H9 (cell line): Measurements from ENCODE around the gene CEP85L. TPM values are rescaled to one million over a fixed set of nuclear protein-coding genes. Genes with fewer than 3 reads are reported as not detected.
A peak's percentile ranks its signal among the peaks of the same experiment; 100 is the strongest.

Experiments
- DNase-seq: peaks from one replicate; pipeline ENCODE4 v3.0.0-alpha.2; 2017
- H2AFZ ChIP-seq: one replicate; pipeline ENCODE4 v1.6.1; 2013; ENCODE audit warnings: mild to moderate bottlenecking, low read length, control low read depth, moderate library complexity
- H2AK5ac ChIP-seq: 2 replicates; pipeline ENCODE4 v1.6.1; 2013; ENCODE audit warnings: low read length, control low read depth, mixed read lengths; ENCODE audit not compliant: insufficient read length
- H2BK120ac ChIP-seq: one replicate; pipeline ENCODE4 v1.6.1; 2013; ENCODE audit warnings: low read depth, mild to moderate bottlenecking, low read length, control low read depth, inconsistent platforms; ENCODE audit not compliant: poor library complexity, severe bottlenecking
- H2BK12ac ChIP-seq: 2 replicates; pipeline ENCODE4 v1.6.1; 2013; ENCODE audit warnings: low read length, control low read depth, mixed read lengths, low read depth; ENCODE audit not compliant: insufficient read length
- H2BK15ac ChIP-seq: 2 replicates; pipeline ENCODE4 v1.6.1; 2013; ENCODE audit warnings: low read depth, low read length, control low read depth
- H2BK20ac ChIP-seq: one replicate; pipeline ENCODE4 v1.6.1; 2013; ENCODE audit warnings: low read depth, mild to moderate bottlenecking, low read length, control low read depth, inconsistent platforms; ENCODE audit not compliant: poor library complexity, severe bottlenecking
- H2BK5ac ChIP-seq: 2 replicates; pipeline ENCODE4 v1.6.1; 2013; ENCODE audit warnings: low read length, control low read depth, mixed read lengths; ENCODE audit not compliant: insufficient read length
- H3K14ac ChIP-seq: 2 replicates; pipeline ENCODE4 v1.6.1; 2013; ENCODE audit warnings: low read length, control low read depth; ENCODE audit not compliant: insufficient read depth
- H3K18ac ChIP-seq: 2 replicates; pipeline ENCODE4 v1.6.1; 2013; ENCODE audit warnings: low read depth, mild to moderate bottlenecking, mixed read lengths, low read length, control low read depth; ENCODE audit not compliant: insufficient read length
- H3K23ac ChIP-seq: 2 replicates; pipeline ENCODE4 v1.6.1; 2013; ENCODE audit warnings: low read length, control low read depth, mixed read lengths, low read depth; ENCODE audit not compliant: insufficient read length
- H3K23me2 ChIP-seq: 2 replicates; pipeline ENCODE4 v1.6.1; 2013; ENCODE audit warnings: low read depth, mild to moderate bottlenecking, mixed read lengths, low read length, control low read depth; ENCODE audit not compliant: insufficient read length, poor library complexity, severe bottlenecking
- H3K27ac ChIP-seq: 2 replicates; pipeline ENCODE4 v1.5.1; 2013; ENCODE audit warnings: low read length, control low read depth, mixed read lengths, low read depth; ENCODE audit not compliant: insufficient read length
- H3K27me3 ChIP-seq: 2 replicates; pipeline ENCODE4 v1.6.1; 2013; ENCODE audit warnings: low read length, control low read depth, inconsistent platforms; ENCODE audit not compliant: insufficient read depth
- H3K4ac ChIP-seq: 2 replicates; pipeline ENCODE4 v1.6.1; 2013; ENCODE audit warnings: low read depth, mild to moderate bottlenecking, control low read depth, inconsistent platforms, low read length, moderate library complexity
- H3K4me1 ChIP-seq: 2 replicates; pipeline ENCODE4 v1.6.1; 2013; ENCODE audit warnings: low read length, control low read depth, inconsistent platforms; ENCODE audit not compliant: insufficient read depth
- H3K4me2 ChIP-seq: 2 replicates; pipeline ENCODE4 v1.6.1; 2013; ENCODE audit warnings: low read length, control low read depth, mixed read lengths; ENCODE audit not compliant: insufficient read length, insufficient read depth
- H3K56ac ChIP-seq: 2 replicates; pipeline ENCODE4 v1.6.1; 2013; ENCODE audit warnings: low read depth, mild to moderate bottlenecking, mixed read lengths, low read length, control low read depth; ENCODE audit not compliant: insufficient read length
- H3K79me1 ChIP-seq: 2 replicates; pipeline ENCODE4 v1.6.1; 2013; ENCODE audit warnings: low read depth, mild to moderate bottlenecking, moderate library complexity, low read length, control low read depth, inconsistent platforms; ENCODE audit not compliant: insufficient read depth, poor library complexity, severe bottlenecking
- H3K79me2 ChIP-seq: 2 replicates; pipeline ENCODE4 v1.6.1; 2013; ENCODE audit warnings: low read length, control low read depth, inconsistent platforms; ENCODE audit not compliant: insufficient read depth
- H3K9ac ChIP-seq: 2 replicates; pipeline ENCODE4 v1.6.1; 2013; ENCODE audit warnings: low read length, control low read depth, mixed read lengths; ENCODE audit not compliant: insufficient read length; ENCODE audit errors: extremely low read depth
- H3K9me3 ChIP-seq: one replicate; pipeline ENCODE4 v1.6.1; 2013; ENCODE audit warnings: low read depth, low read length, inconsistent platforms; ENCODE audit not compliant: control insufficient read depth
- H3T11ph ChIP-seq: one replicate; pipeline ENCODE4 v1.6.1; 2013; ENCODE audit warnings: mild to moderate bottlenecking, low read length, control low read depth, inconsistent platforms
- H4K20me1 ChIP-seq: one replicate; pipeline ENCODE4 v1.6.1; 2013; ENCODE audit not compliant: control insufficient read depth, insufficient read length, insufficient read depth
- H4K5ac ChIP-seq: 2 replicates; pipeline ENCODE4 v1.6.1; 2013; ENCODE audit warnings: low read depth, mild to moderate bottlenecking, mixed read lengths, low read length, control low read depth; ENCODE audit not compliant: insufficient read length
- H4K8ac ChIP-seq: replicated peaks from 2 replicates; pipeline ENCODE4 v1.6.1; 2013; ENCODE audit warnings: low read length, control low read depth, mixed read lengths, low read depth; ENCODE audit not compliant: insufficient read length
- H4K91ac ChIP-seq: 2 replicates; pipeline ENCODE4 v1.6.1; 2013; ENCODE audit warnings: low read depth, mild to moderate bottlenecking, moderate library complexity, mixed read lengths, low read length, control low read depth; ENCODE audit not compliant: insufficient read length
- H3K27ac Mint-ChIP-seq, 3 experiments: 2 replicates in 2 of 3; 3 replicates in 1 of 3; pipeline ENCODE4 v1.8.0; 2020 to 2021; ENCODE audit warnings: mixed read lengths in 3 of 3, mild to moderate bottlenecking in 1 of 3, moderate library complexity in 1 of 3
- H3K27me3 Mint-ChIP-seq: 2 replicates; pipeline ENCODE4 v1.8.0; 2021; ENCODE audit warnings: low read depth, mild to moderate bottlenecking, moderate library complexity, mixed read lengths
- H3K36me3 Mint-ChIP-seq, 3 experiments: 2 replicates in 2 of 3; 3 replicates in 1 of 3; pipeline ENCODE4 v1.8.0; 2020 to 2021; ENCODE audit warnings: low read depth in 3 of 3, mixed read lengths in 3 of 3; ENCODE audit not compliant: insufficient read depth in 1 of 3
- H3K4me1 Mint-ChIP-seq, 2 experiments: 2 replicates each; pipeline ENCODE4 v1.8.0; 2020; ENCODE audit warnings: mixed read lengths in 2 of 2
- H3K4me3 Mint-ChIP-seq, 2 experiments: 2 replicates in 1 of 2; 3 replicates in 1 of 2; pipeline ENCODE4 v1.8.0; 2020 to 2021; ENCODE audit warnings: mild to moderate bottlenecking in 2 of 2, mixed read lengths in 2 of 2, moderate library complexity in 1 of 2
- H3K9me3 Mint-ChIP-seq, 2 experiments: 2 replicates in 1 of 2; 3 replicates in 1 of 2; pipeline ENCODE4 v1.8.0; 2020; ENCODE audit warnings: mild to moderate bottlenecking in 2 of 2, mixed read lengths in 2 of 2, moderate library complexity in 1 of 2
- CTCF ChIP-seq: fragments of 200-600 bp; sonication (generic); conservative IDR thresholded peaks from 3 replicates; pipeline ENCODE4 v1.8.0; 2021; ENCODE audit warnings: antibody characterized with exemption, mild to moderate bottlenecking
- WGBS: extraction: QIAGEN DNeasy Blood & Tissue Kit; methylation state at CpG from one replicate; pipeline ENCODE4 v1.1.7; 2013; ENCODE audit warnings: missing lambda C conversion rate, low lambda C conversion rate, mixed read lengths; ENCODE audit not compliant: insufficient read length; ENCODE audit errors: extremely low coverage; 5-methylcytosine and 5-hydroxymethylcytosine counted together
- long read RNA-seq: library from polyadenylated mRNA; unstranded; transcript quantifications from one replicate; pipeline ENCODE4 v2.0.0, GENCODE V29; 2020
- total RNA-seq: library from RNA; stranded (reverse); gene quantifications from 2 replicates; pipeline ENCODE4 v1.2.1, GENCODE V29; 2021

Gene CEP85L
- 3.8 TPM in 2 replicates for total RNA-seq
- long read RNA-seq, full-length matches to known transcripts: 2 of 22 reads
- long read RNA-seq, partial matches to known transcripts: 19 of 22 reads
- long read RNA-seq, other reads (novel, unspliced or antisense): 1 of 22 reads

- Histone ChIP-seq H3K18ac (peak within 1 kb of the TSS; percentile 95), H3K23me2 (peaks cover 6% of the 10 kb centered on the region), H3K4me2 (peak within 1 kb of the TSS; percentile 76), H3K23ac (no peak within 1 kb of the TSS), H2BK15ac (no peak within 1 kb of the TSS), H3K4me1 (no peaks in the 10 kb centered on the region), H2AK5ac (no peak within 1 kb of the TSS), H3K9me3 (no peaks in the 10 kb centered on the region), H3K79me1 (no peaks in the 10 kb centered on the region), H4K5ac (no peak within 1 kb of the TSS), H2BK12ac (peak within 1 kb of the TSS; percentile 84), H3K56ac (no peak within 1 kb of the TSS), H3K14ac (peak within 1 kb of the TSS; percentile 85), H3T11ph (no peak within 1 kb of the TSS), H4K20me1 (no peaks in the 10 kb centered on the region), H4K8ac (no peak within 1 kb of the TSS), H2AFZ (peak within 1 kb of the TSS; percentile 5), H3K9ac (peak within 1 kb of the TSS; percentile 66), H4K91ac (no peak within 1 kb of the TSS), H3K27ac (peak within 1 kb of the TSS; percentile 24), H3K79me2 (no peaks in the 10 kb centered on the region), H2BK120ac (no peak within 1 kb of the TSS), H3K27me3 (no peaks in the 10 kb centered on the region), H3K4ac (no peak within 1 kb of the TSS), H2BK5ac (no peak within 1 kb of the TSS), H2BK20ac (no peak within 1 kb of the TSS)
- Mint-ChIP-seq H3K36me3 (no peaks in the 10 kb centered on the region), H3K9me3 (no peaks in the 10 kb centered on the region), H3K4me1 (peaks cover 18 to 21% of the 10 kb centered on the region in 2 experiments), H3K27ac (peak within 1 kb of the TSS; percentile 71 to 96 (median 94)), H3K4me3 (peak within 1 kb of the TSS; percentile 74 to 88), H3K27me3 (no peaks in the 10 kb centered on the region)
- peak; percentile 98 for DNase-seq
- no CpG with 5 or more reads among the region's 77 CpGs for WGBS
- no peak; the same call in 2 of the 3 replicates for TF ChIP-seq CTCF
Measured at GRCh38 chr6:118651282-118652050, at the start of gene CEP85L. Gene CEP85L (minus strand): TSS chr6:118651591. CDS start chr6:118651269, 322 bp downstream.
